Osteocyte (in vitro differentiated cells): ENCODE measurements around the gene INTS6L. TPM values are rescaled to one million over a fixed set of nuclear protein-coding genes. Genes with fewer than 3 reads are reported as not detected.
A peak's percentile ranks its signal among the peaks of the same experiment; 100 is the strongest.

Source experiments
- DNase-seq: peaks from one replicate; pipeline ENCODE4 v3.0.0; 2021; ENCODE audit warnings: mixed read lengths; ENCODE audit not compliant: unreplicated experiment; ENCODE audit errors: extremely low spot score
- H3K27ac Mint-ChIP-seq: one replicate; pipeline ENCODE4 v1.8.0; 2021; ENCODE audit warnings: mild to moderate bottlenecking, mixed read lengths; ENCODE audit not compliant: unreplicated experiment
- H3K27me3 Mint-ChIP-seq: one replicate; pipeline ENCODE4 v1.8.0; 2021; ENCODE audit warnings: mixed read lengths; ENCODE audit not compliant: unreplicated experiment
- H3K36me3 Mint-ChIP-seq: one replicate; pipeline ENCODE4 v1.8.0; 2021; ENCODE audit warnings: mixed read lengths; ENCODE audit not compliant: unreplicated experiment
- H3K4me1 Mint-ChIP-seq: one replicate; pipeline ENCODE4 v1.8.0; 2021; ENCODE audit warnings: mixed read lengths; ENCODE audit not compliant: unreplicated experiment
- H3K4me3 Mint-ChIP-seq: one replicate; pipeline ENCODE4 v1.8.0; 2021; ENCODE audit warnings: mild to moderate bottlenecking, moderate library complexity, mixed read lengths; ENCODE audit not compliant: unreplicated experiment
- H3K9me3 Mint-ChIP-seq: one replicate; pipeline ENCODE4 v1.8.0; 2021; ENCODE audit warnings: mixed read lengths; ENCODE audit not compliant: unreplicated experiment
- CTCF ChIP-seq: fragments of 200-600 bp; sonication (generic); IDR thresholded peaks from 2 replicates; pipeline ENCODE4 v1.5.0; 2021; ENCODE audit warnings: antibody characterized with exemption, mild to moderate bottlenecking, moderate library complexity
- total RNA-seq: library from RNA; stranded (reverse); gene quantifications from 2 replicates; pipeline ENCODE4 v1.2.1, GENCODE V29; 2021

Gene INTS6L
- total RNA-seq, 1 donor from 2014 or later, result 5.3 TPM

GRCh38 chrX:135513130-135513515 lies 7.3 kb upstream of the INTS6L start:
- H3K36me3 Mint-ChIP-seq, result no peaks in the 10 kb centered on the region
- DNase-seq, result no peak
- peaks cover 12% of the 10 kb centered on the region for H3K9me3 Mint-ChIP-seq
- no peaks in the 10 kb centered on the region for H3K4me1 Mint-ChIP-seq
- no peak for TF ChIP-seq CTCF
- H3K4me3 Mint-ChIP-seq, result no peak overlapping the region
- H3K27ac Mint-ChIP-seq, result no peak overlapping the region
- H3K27me3 Mint-ChIP-seq, result no peaks in the 10 kb centered on the region

GRCh38 chrX:135516376-135516775 lies 4.1 kb upstream of the INTS6L start:
- H3K9me3 Mint-ChIP-seq, result peaks cover 9% of the 10 kb centered on the region
- H3K36me3 Mint-ChIP-seq, result no peaks in the 10 kb centered on the region
- peaks cover 2% of the 10 kb centered on the region for H3K4me1 Mint-ChIP-seq
- no peaks in the 10 kb centered on the region for H3K27me3 Mint-ChIP-seq
- no peak for DNase-seq
- no peak overlapping the region for H3K4me3 Mint-ChIP-seq
- no peak overlapping the region for H3K27ac Mint-ChIP-seq
- TF ChIP-seq CTCF, result no peak

GRCh38 chrX:135518161-135518560 lies 2.3 kb upstream of the INTS6L start:
- no peak overlapping the region for H3K4me3 Mint-ChIP-seq
- peaks cover 9% of the 10 kb centered on the region for H3K9me3 Mint-ChIP-seq
- no peaks in the 10 kb centered on the region for H3K36me3 Mint-ChIP-seq
- no peak overlapping the region for H3K27ac Mint-ChIP-seq
- peaks cover 8% of the 10 kb centered on the region for H3K4me1 Mint-ChIP-seq
- H3K27me3 Mint-ChIP-seq, result no peaks in the 10 kb centered on the region
- no peak for DNase-seq
- TF ChIP-seq CTCF, result no peak

- no peak for TF ChIP-seq CTCF
- H3K27ac Mint-ChIP-seq, result peak overlapping the region; percentile 97
- peak overlapping the region; percentile 90 for H3K4me3 Mint-ChIP-seq
- H3K36me3 Mint-ChIP-seq, result no peaks in the 10 kb centered on the region
- DNase-seq, result no peak
- H3K9me3 Mint-ChIP-seq, result peaks cover 3% of the 10 kb centered on the region
- peaks cover 25% of the 10 kb centered on the region for H3K4me1 Mint-ChIP-seq
- no peaks in the 10 kb centered on the region for H3K27me3 Mint-ChIP-seq
Measured at GRCh38 chrX:135520022-135520552, 373 bp upstream of the INTS6L start.

- Mint-ChIP-seq H3K27ac (peak overlapping the region; percentile 86), H3K27me3 (no peaks in the 10 kb centered on the region), H3K4me1 (peaks cover 29% of the 10 kb centered on the region), H3K9me3 (peaks cover 3% of the 10 kb centered on the region), H3K36me3 (no peaks in the 10 kb centered on the region), H3K4me3 (peak overlapping the region; percentile 90)
- no peak for TF ChIP-seq CTCF
- peak; percentile 91 for DNase-seq
Measured at GRCh38 chrX:135521405-135522131, 1.1 kb downstream of the INTS6L start.
